ENCODE measurements around the gene HOXD1.

DNA sequence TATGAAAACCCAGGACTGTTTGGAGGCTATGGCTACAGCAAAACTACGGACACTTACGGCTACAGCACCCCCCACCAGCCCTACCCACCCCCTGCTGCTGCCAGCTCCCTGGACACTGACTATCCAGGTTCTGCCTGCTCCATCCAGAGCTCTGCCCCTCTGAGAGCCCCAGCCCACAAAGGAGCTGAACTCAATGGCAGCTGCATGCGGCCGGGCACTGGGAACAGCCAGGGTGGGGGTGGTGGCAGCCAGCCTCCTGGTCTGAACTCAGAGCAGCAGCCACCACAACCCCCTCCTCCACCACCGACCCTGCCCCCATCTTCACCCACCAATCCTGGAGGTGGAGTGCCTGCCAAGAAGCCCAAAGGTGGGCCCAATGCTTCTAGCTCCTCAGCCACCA is 19.3 kb upstream of the HOXD1 start:
- TF ChIP-seq POLR2A (IDR thresholded peaks at IDR 0.05), result no peak
- TF ChIP-seq, protein P1, sequence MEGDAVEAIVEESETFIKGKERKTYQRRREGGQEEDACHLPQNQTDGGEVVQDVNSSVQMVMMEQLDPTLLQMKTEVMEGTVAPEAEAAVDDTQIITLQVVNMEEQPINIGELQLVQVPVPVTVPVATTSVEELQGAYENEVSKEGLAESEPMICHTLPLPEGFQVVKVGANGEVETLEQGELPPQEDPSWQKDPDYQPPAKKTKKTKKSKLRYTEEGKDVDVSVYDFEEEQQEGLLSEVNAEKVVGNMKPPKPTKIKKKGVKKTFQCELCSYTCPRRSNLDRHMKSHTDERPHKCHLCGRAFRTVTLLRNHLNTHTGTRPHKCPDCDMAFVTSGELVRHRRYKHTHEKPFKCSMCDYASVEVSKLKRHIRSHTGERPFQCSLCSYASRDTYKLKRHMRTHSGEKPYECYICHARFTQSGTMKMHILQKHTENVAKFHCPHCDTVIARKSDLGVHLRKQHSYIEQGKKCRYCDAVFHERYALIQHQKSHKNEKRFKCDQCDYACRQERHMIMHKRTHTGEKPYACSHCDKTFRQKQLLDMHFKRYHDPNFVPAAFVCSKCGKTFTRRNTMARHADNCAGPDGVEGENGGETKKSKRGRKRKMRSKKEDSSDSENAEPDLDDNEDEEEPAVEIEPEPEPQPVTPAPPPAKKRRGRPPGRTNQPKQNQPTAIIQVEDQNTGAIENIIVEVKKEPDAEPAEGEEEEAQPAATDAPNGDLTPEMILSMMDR (IDR thresholded peaks at IDR 0.05), result no peak
- TF ChIP-seq EP300 (IDR thresholded peaks at IDR 0.05), result no peak

Measured in tibial nerve (tissue), 4 donors.